Trophoblast cell (in vitro differentiated cells and primary cell): ENCODE measurements around the gene SLC2A10.

Experiments
- DNase-seq, 2 donors: peaks; one replicate each; pipeline ENCODE4 v3.0.0-alpha.2; 2016
- H2AFZ ChIP-seq: 2 replicates; pipeline ENCODE4 v1.6.1; 2013; ENCODE audit warnings: low read length, moderate library complexity, mild to moderate bottlenecking; ENCODE audit not compliant: insufficient read depth, poor library complexity
- H2AK5ac ChIP-seq: 2 replicates; pipeline ENCODE4 v1.6.1; 2013; ENCODE audit warnings: mild to moderate bottlenecking, low read length
- H2BK120ac ChIP-seq: 2 replicates; pipeline ENCODE4 v1.6.1; 2013; ENCODE audit warnings: low read length, mild to moderate bottlenecking, moderate library complexity; ENCODE audit not compliant: insufficient read depth, poor library complexity
- H2BK12ac ChIP-seq: 2 replicates; pipeline ENCODE4 v1.6.1; 2013; ENCODE audit warnings: mild to moderate bottlenecking, low read length, moderate library complexity
- H2BK5ac ChIP-seq: 2 replicates; pipeline ENCODE4 v1.6.1; 2013; ENCODE audit warnings: low read length, low read depth, moderate library complexity, mild to moderate bottlenecking; ENCODE audit not compliant: poor library complexity
- H3K14ac ChIP-seq: 2 replicates; pipeline ENCODE4 v1.6.1; 2013; ENCODE audit warnings: mild to moderate bottlenecking, low read length
- H3K18ac ChIP-seq: 2 replicates; pipeline ENCODE4 v1.6.1; 2013; ENCODE audit warnings: mild to moderate bottlenecking, low read length
- H3K23ac ChIP-seq: 2 replicates; pipeline ENCODE4 v1.6.1; 2013; ENCODE audit warnings: low read length
- H3K27ac ChIP-seq: 2 replicates; pipeline ENCODE4 v1.5.1; 2013; ENCODE audit warnings: low read depth, mild to moderate bottlenecking, inconsistent platforms, low read length, moderate library complexity
- H3K27me3 ChIP-seq: 2 replicates; pipeline ENCODE4 v1.6.1; 2013; ENCODE audit warnings: inconsistent platforms, mild to moderate bottlenecking, low read length, moderate library complexity; ENCODE audit not compliant: insufficient read depth
- H3K36me3 ChIP-seq, 2 experiments: 1 replicate in 1 of 2; 2 replicates in 1 of 2; pipeline ENCODE4 v1.6.1; 2013; ENCODE audit warnings: low read length in 2 of 2, mild to moderate bottlenecking in 2 of 2, moderate library complexity in 1 of 2; ENCODE audit not compliant: insufficient read depth in 2 of 2, control insufficient read depth in 1 of 2
- H3K4ac ChIP-seq: 2 replicates; pipeline ENCODE4 v1.6.1; 2013; ENCODE audit warnings: low read depth, mild to moderate bottlenecking, low read length, moderate library complexity
- H3K4me1 ChIP-seq, 2 experiments: 1 replicate in 1 of 2; 2 replicates in 1 of 2; pipeline ENCODE4 v1.6.1; 2013; ENCODE audit warnings: low read length in 2 of 2, mild to moderate bottlenecking in 2 of 2, moderate library complexity in 1 of 2; ENCODE audit not compliant: insufficient read depth in 2 of 2, control insufficient read depth in 1 of 2
- H3K4me2 ChIP-seq: 2 replicates; pipeline ENCODE4 v1.6.1; 2013; ENCODE audit warnings: inconsistent platforms, mild to moderate bottlenecking, low read length, moderate library complexity
- H3K4me3 ChIP-seq: 2 replicates; pipeline ENCODE4 v1.5.1; 2013; ENCODE audit warnings: mild to moderate bottlenecking, low read depth, low read length, inconsistent platforms
- H3K79me1 ChIP-seq: one replicate; pipeline ENCODE4 v1.6.1; 2013; ENCODE audit warnings: low read length
- H3K79me2 ChIP-seq: 2 replicates; pipeline ENCODE4 v1.6.1; 2013; ENCODE audit warnings: low read length, mild to moderate bottlenecking; ENCODE audit not compliant: control insufficient read depth, insufficient read depth, poor library complexity
- H3K9ac ChIP-seq: 2 replicates; pipeline ENCODE4 v1.6.1; 2013; ENCODE audit warnings: mild to moderate bottlenecking, low read length
- H3K9me3 ChIP-seq: 2 replicates; pipeline ENCODE4 v1.6.1; 2013; ENCODE audit warnings: low read depth, mild to moderate bottlenecking, control low read depth, inconsistent platforms, low read length; ENCODE audit not compliant: insufficient read depth
- H4K12ac ChIP-seq: 2 replicates; pipeline ENCODE4 v1.6.1; 2013; ENCODE audit warnings: low read depth, mild to moderate bottlenecking, low read length, moderate library complexity
- H4K8ac ChIP-seq: 2 replicates; pipeline ENCODE4 v1.6.1; 2013; ENCODE audit warnings: low read depth, mild to moderate bottlenecking, low read length, moderate library complexity
- H4K91ac ChIP-seq: one replicate; pipeline ENCODE4 v1.6.1; 2013; ENCODE audit warnings: low read depth, mild to moderate bottlenecking, low read length, moderate library complexity
- WGBS: extraction: QIAGEN DNeasy Blood & Tissue Kit; methylation state at CpG from one replicate; pipeline ENCODE4 v1.1.7; 2013; ENCODE audit warnings: missing lambda C conversion rate; ENCODE audit not compliant: insufficient read length, insufficient coverage; ENCODE audit errors: extremely low coverage; 5-methylcytosine and 5-hydroxymethylcytosine counted together

Gene SLC2A10

GRCh38 chr20:46670585-46671584 is 38.6 kb upstream of the SLC2A10 start:
- no peak overlapping the region for H3K9ac ChIP-seq
- H3K4me3 ChIP-seq: no peak overlapping the region
- no peaks in the 10 kb centered on the region for H3K27me3 ChIP-seq
- no peak overlapping the region for H2BK5ac ChIP-seq
- H4K12ac ChIP-seq: no peak overlapping the region
- H2BK120ac ChIP-seq: no peak overlapping the region
- H3K9me3 ChIP-seq: peaks cover 5% of the 10 kb centered on the region
- H4K8ac ChIP-seq: no peak overlapping the region
- no peak overlapping the region for H3K23ac ChIP-seq
- H3K18ac ChIP-seq: no peak overlapping the region
- H2AFZ ChIP-seq: no peak overlapping the region
- H3K14ac ChIP-seq: no peak overlapping the region
- no peak overlapping the region for H2BK12ac ChIP-seq
- no peaks in the 10 kb centered on the region for H3K36me3 ChIP-seq
- DNase-seq: no peak
- H4K91ac ChIP-seq: no peak overlapping the region
- H2AK5ac ChIP-seq: no peak overlapping the region
- H3K4me2 ChIP-seq: no peak overlapping the region
- H3K4me1 ChIP-seq: no peaks in the 10 kb centered on the region
- no peak overlapping the region for H3K27ac ChIP-seq
- no peaks in the 10 kb centered on the region for H3K79me2 ChIP-seq
- H3K4ac ChIP-seq: no peak overlapping the region
- H3K79me1 ChIP-seq: no peaks in the 10 kb centered on the region
- WGBS: no CpG with 5 or more reads among the region's 3 CpGs

DNA sequence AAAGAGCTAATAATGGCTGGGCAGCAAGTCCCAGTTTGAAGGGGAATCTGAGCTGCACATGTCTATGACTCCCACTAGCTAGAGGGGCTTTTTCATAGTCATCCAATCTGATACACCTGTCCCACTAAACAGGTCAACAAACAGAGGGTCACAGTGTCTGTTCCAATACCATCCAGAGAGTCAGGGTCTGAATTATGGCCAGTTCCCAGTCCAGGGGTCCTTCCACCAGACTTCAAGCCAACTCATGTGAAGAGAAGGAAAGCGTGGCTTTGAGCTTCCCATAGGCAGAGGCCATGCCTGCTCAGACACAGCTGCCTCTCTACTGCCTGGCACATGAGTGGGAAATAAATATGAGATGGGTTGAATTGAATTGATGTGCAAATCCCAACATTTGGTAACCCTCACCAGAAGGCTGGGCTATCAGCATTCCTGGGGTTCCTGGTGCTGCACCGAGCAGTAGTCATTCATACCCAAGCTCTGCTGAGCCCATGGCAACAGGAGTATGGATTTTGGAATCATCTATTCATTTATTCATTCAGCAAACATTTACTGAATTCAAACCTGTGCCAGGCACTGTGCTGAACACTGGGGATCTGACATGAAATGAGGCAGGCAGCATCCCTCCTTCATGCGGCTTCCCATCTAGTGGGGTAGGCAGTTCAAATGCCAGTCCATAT is 37.4 kb upstream of the SLC2A10 start:
- Histone ChIP-seq H2BK120ac (no peak overlapping the region), H3K4me2 (no peak overlapping the region), H3K18ac (no peak overlapping the region), H3K79me2 (no peaks in the 10 kb centered on the region), H3K9ac (no peak overlapping the region), H2AK5ac (no peak overlapping the region), H2BK12ac (no peak overlapping the region), H3K14ac (no peak overlapping the region), H3K79me1 (no peaks in the 10 kb centered on the region), H3K23ac (no peak overlapping the region), H3K27ac (no peak overlapping the region), H3K36me3 (no peaks in the 10 kb centered on the region), H4K91ac (no peak overlapping the region), H3K4me1 (no peaks in the 10 kb centered on the region), H2BK5ac (no peak overlapping the region), H3K27me3 (no peaks in the 10 kb centered on the region), H3K9me3 (peaks cover 5% of the 10 kb centered on the region), H3K4me3 (no peak overlapping the region), H3K4ac (no peak overlapping the region), H4K8ac (no peak overlapping the region), H4K12ac (no peak overlapping the region), H2AFZ (no peak overlapping the region)
- no peak for DNase-seq
- WGBS: no CpG with 5 or more reads among the region's 3 CpGs

GRCh38 chr20:46672543-46673148 is 36.8 kb upstream of the SLC2A10 start:
- Histone ChIP-seq H2BK5ac (no peak overlapping the region), H4K91ac (no peak overlapping the region), H3K79me1 (no peaks in the 10 kb centered on the region), H3K36me3 (no peaks in the 10 kb centered on the region), H3K23ac (no peak overlapping the region), H2BK120ac (no peak overlapping the region), H3K9ac (no peak overlapping the region), H4K8ac (no peak overlapping the region), H3K4me2 (no peak overlapping the region), H3K4me3 (no peak overlapping the region), H2AK5ac (no peak overlapping the region), H3K27ac (no peak overlapping the region), H3K79me2 (no peaks in the 10 kb centered on the region), H3K14ac (no peak overlapping the region), H4K12ac (no peak overlapping the region), H3K4me1 (no peaks in the 10 kb centered on the region), H3K27me3 (no peaks in the 10 kb centered on the region), H2BK12ac (no peak overlapping the region), H3K9me3 (peaks cover 5% of the 10 kb centered on the region), H2AFZ (no peak overlapping the region), H3K18ac (no peak overlapping the region), H3K4ac (no peak overlapping the region)
- DNase-seq: no peak
- no CpG with 5 or more reads among the region's 5 CpGs for WGBS

GRCh38 chr20:46673394-46674252 is 35.8 kb upstream of the SLC2A10 start:
- Histone ChIP-seq H2AK5ac (no peak overlapping the region), H2AFZ (no peak overlapping the region), H4K12ac (no peak overlapping the region), H4K8ac (no peak overlapping the region), H2BK12ac (no peak overlapping the region), H3K4me2 (no peak overlapping the region), H3K23ac (no peak overlapping the region), H2BK120ac (no peak overlapping the region), H3K4me1 (no peaks in the 10 kb centered on the region), H3K79me1 (no peaks in the 10 kb centered on the region), H3K79me2 (no peaks in the 10 kb centered on the region), H3K27me3 (no peaks in the 10 kb centered on the region), H3K9ac (no peak overlapping the region), H4K91ac (no peak overlapping the region), H3K4ac (no peak overlapping the region), H2BK5ac (no peak overlapping the region), H3K9me3 (peaks cover 5% of the 10 kb centered on the region), H3K36me3 (no peaks in the 10 kb centered on the region), H3K27ac (no peak overlapping the region), H3K14ac (no peak overlapping the region), H3K18ac (no peak overlapping the region), H3K4me3 (no peak overlapping the region)
- DNase-seq: no peak
- WGBS: no CpG with 5 or more reads among the region's 11 CpGs
